K562 (cell line): ENCODE results near the gene P2RY14.

Source experiments
- ARID3A ChIP-seq: IDR thresholded peaks from 2 replicates; pipeline ENCODE4 v1.6.1; 2012; ENCODE audit warnings: low read depth, low read length, improper control_type of control experiment, borderline replicate concordance
- FOXA1 ChIP-seq: fragments of 450-650 bp; IDR thresholded peaks from 2 replicates; pipeline ENCODE4 v1.6.1; 2016; ENCODE audit warnings: mild to moderate bottlenecking, borderline replicate concordance
- HCFC1 ChIP-seq: IDR thresholded peaks from 2 replicates; pipeline ENCODE4 v1.6.1; 2012; ENCODE audit warnings: low read depth, low read length, improper control_type of control experiment
- JUND ChIP-seq, 2 experiments: IDR thresholded peaks; 2 replicates in 1 of 2; 3 replicates in 1 of 2; pipeline ENCODE4 v1.6.1; 2011; ENCODE audit warnings: borderline replicate concordance in 2 of 2, low read depth in 2 of 2, low read length in 2 of 2, improper control_type of control experiment in 1 of 2, missing biosample characterization in 1 of 2, missing genetic modification characterization in 1 of 2, missing genetic modification reagents in 1 of 2
- MAX ChIP-seq: sonication (generic); formaldehyde crosslinking; IDR thresholded peaks from 2 replicates; pipeline ENCODE4 v1.9.0; 2022; ENCODE audit warnings: mild to moderate bottlenecking, missing genetic modification reagents
- MXD1 ChIP-seq: fragments of 250-450 bp; sonication (Bioruptor Pico); IDR thresholded peaks from 2 replicates; pipeline ENCODE4 v1.8.0; 2021; ENCODE audit warnings: borderline replicate concordance, mild to moderate bottlenecking, moderate library complexity; ENCODE audit not compliant: poor library complexity, severe bottlenecking
- MXI1 ChIP-seq: IDR thresholded peaks from 2 replicates; pipeline ENCODE4 v1.6.1; 2011; ENCODE audit warnings: low read depth, mild to moderate bottlenecking, improper control_type of control experiment, low read length
- NCOA4 ChIP-seq: fragments of 450-650 bp; IDR thresholded peaks from 2 replicates; pipeline ENCODE4 v1.6.1; 2018; ENCODE audit warnings: mild to moderate bottlenecking; ENCODE audit not compliant: partially characterized antibody
- POLR2AphosphoS5 ChIP-seq: IDR thresholded peaks from 2 replicates; pipeline ENCODE4 v1.6.1; 2011; ENCODE audit warnings: mild to moderate bottlenecking, low read depth, low read length, moderate library complexity; ENCODE audit not compliant: control insufficient read depth, insufficient read depth
- USF2 ChIP-seq: sonication (generic); formaldehyde crosslinking; IDR thresholded peaks from 2 replicates; pipeline ENCODE4 v1.5.0; 2020; ENCODE audit warnings: missing genetic modification reagents
- ZNF384 ChIP-seq: IDR thresholded peaks from 2 replicates; pipeline ENCODE4 v1.6.1; 2012; ENCODE audit warnings: low read depth, low read length, improper control_type of control experiment
- ZNF561 ChIP-seq: fragments of 450-650 bp; formaldehyde crosslinking; conservative IDR thresholded peaks from 2 replicates; pipeline ENCODE4 v1.4.0; 2020; ENCODE audit warnings: mild to moderate bottlenecking, moderate library complexity
- ZNF785 ChIP-seq: fragments of 250-450 bp; sonication (Bioruptor Pico); IDR thresholded peaks from 2 replicates; pipeline ENCODE4 v1.4.0; 2020; ENCODE audit warnings: mild to moderate bottlenecking

- TF ChIP-seq MAX (CRISPR knock-in tag) (no peak), NCOA4 (no peak), ZNF561 (CRISPR knock-in tag) (no peak), JUND (IDR thresholded peaks at IDR 0.05; ENCODE audit: borderline replicate concordance, low read depth, low read length) (no peak), JUND (tag; IDR thresholded peaks at IDR 0.05; ENCODE audit: borderline replicate concordance, low read depth, low read length) (no peak), FOXA1 (no peak), ZNF384 (no peak), USF2 (CRISPR knock-in tag) (no peak), HCFC1 (no peak), MXD1 (CRISPR knock-in tag) (no peak), MXI1 (no peak), ZNF785 (CRISPR knock-in tag) (no peak), POLR2AphosphoS5 (no peak), ARID3A (no peak)
Measured at GRCh38 chr3:151209654-151210053, 68.7 kb downstream of the P2RY14 start.
